SK-N-SH (cell line): ENCODE results near the gene SEPHS2. TPM values are rescaled to one million over a fixed set of nuclear protein-coding genes. Genes with fewer than 3 reads are reported as not detected.

Experiments
- CTCF ChIA-PET: fragments of 300-600, 350-600 bp; formaldehyde crosslinking; extraction: SDS; loops from one replicate; lab custom pipeline; 2021; lab: Yijun Ruan, JAX
- POLR2A ChIA-PET: fragments of 350-600 bp; sonication (Branson Sonifier 250); formaldehyde crosslinking; extraction: SDS; loops from one replicate; lab custom pipeline; 2020; ENCODE audit warnings: antibody characterized with exemption, inconsistent platforms; lab: Yijun Ruan, JAX
- DNase-seq: peaks from one replicate; pipeline ENCODE4 v3.0.0; 2012
- H2AFZ ChIP-seq: fragments of 200-600 bp; sonication (generic); 2 replicates; pipeline ENCODE4 v1.8.1; 2016; ENCODE audit warnings: antibody characterized with exemption, mild to moderate bottlenecking, low read depth
- H3F3A ChIP-seq: fragments of 200-600 bp; sonication (generic); replicated peaks from 2 replicates; pipeline ENCODE3; 2016; ENCODE audit warnings: antibody characterized with exemption, mild to moderate bottlenecking; ENCODE audit not compliant: insufficient read depth
- H3K27ac ChIP-seq, 2 experiments: fragments of 200-500 bp in 1 of 2; fragments of 200-600 bp in 1 of 2; sonication (Bioruptor generic) in 1 of 2; sonication (generic), shearing (Covaris generic) in 1 of 2; 2 replicates each; pipeline versions ENCODE4 v1.5.1 to v1.6.1; 2014 to 2016; ENCODE audit warnings: low read depth in 2 of 2, inconsistent platforms in 1 of 2, low read length in 1 of 2, mild to moderate bottlenecking in 1 of 2, mixed read lengths in 1 of 2
- H3K27me3 ChIP-seq: fragments of 200-600 bp; sonication (generic), shearing (Covaris generic); 2 replicates; pipeline ENCODE4 v1.6.1; 2016; ENCODE audit warnings: mixed run types; ENCODE audit not compliant: insufficient read depth
- H3K36me3 ChIP-seq, 2 experiments: fragments of 200-500 bp in 1 of 2; fragments of 200-600 bp in 1 of 2; sonication (Bioruptor generic) in 1 of 2; sonication (generic) in 1 of 2; replicated peaks in 1 of 2; 2 replicates each; pipeline versions ENCODE3 to v1.5.1; 2014 to 2016; ENCODE audit warnings: low read length in 1 of 2, mild to moderate bottlenecking in 1 of 2; ENCODE audit not compliant: insufficient read depth in 2 of 2, control insufficient read depth in 1 of 2
- H3K4me1 ChIP-seq, 2 experiments: fragments of 200-500 bp in 1 of 2; fragments of 200-600 bp in 1 of 2; sonication (Bioruptor generic) in 1 of 2; sonication (generic), shearing (Covaris generic) in 1 of 2; 2 replicates each; pipeline versions ENCODE4 v1.5.1 to v1.6.1; 2014 to 2016; ENCODE audit warnings: low read depth in 1 of 2, low read length in 1 of 2, mixed run types in 1 of 2; ENCODE audit not compliant: insufficient read depth in 2 of 2, control insufficient read depth in 1 of 2
- H3K4me2 ChIP-seq: fragments of 200-600 bp; sonication (generic), shearing (Covaris generic); 2 replicates; pipeline ENCODE4 v1.6.1; 2017; ENCODE audit warnings: mixed run types
- H3K4me3 ChIP-seq, 2 experiments: fragments of 200-500 bp in 1 of 2; fragments of 200-600 bp in 1 of 2; sonication (Bioruptor generic) in 1 of 2; sonication (generic), shearing (Covaris generic) in 1 of 2; 2 replicates each; pipeline versions ENCODE4 v1.5.1 to v1.8.1; 2014 to 2016; ENCODE audit warnings: low read depth in 2 of 2, inconsistent platforms in 1 of 2, low read length in 1 of 2, mild to moderate bottlenecking in 1 of 2, mixed read lengths in 1 of 2, moderate library complexity in 1 of 2
- H3K79me2 ChIP-seq: fragments of 200-600 bp; sonication (generic); 2 replicates; pipeline ENCODE4 v1.8.1; 2017; ENCODE audit warnings: mild to moderate bottlenecking; ENCODE audit not compliant: insufficient read depth
- H3K9ac ChIP-seq: fragments of 200-600 bp; sonication (generic); 2 replicates; pipeline ENCODE4 v1.6.1; 2017; ENCODE audit warnings: mixed run types
- H3K9me2 ChIP-seq: fragments of 200-600 bp; sonication (generic); 2 replicates; pipeline ENCODE4 v1.6.1; 2017; ENCODE audit warnings: mixed run types
- H3K9me3 ChIP-seq: fragments of 200-600 bp; sonication (generic); 2 replicates; pipeline ENCODE4 v1.6.1; 2017; ENCODE audit warnings: mixed run types, mild to moderate bottlenecking, moderate library complexity
- H4K20me1 ChIP-seq: fragments of 200-600 bp; sonication (generic); 2 replicates; pipeline ENCODE4 v1.6.1; 2017; ENCODE audit warnings: mild to moderate bottlenecking, mixed run types; ENCODE audit not compliant: insufficient read depth
- ELF1 ChIP-seq: IDR thresholded peaks from 2 replicates; pipeline ENCODE4 v1.4.0; 2012
- EZH2phosphoT487 ChIP-seq: fragments of 200-600 bp; sonication (generic); IDR thresholded peaks from 2 replicates; pipeline ENCODE4 v1.6.1; 2017; ENCODE audit warnings: low read depth, mixed run types, mild to moderate bottlenecking, antibody characterized with exemption, moderate library complexity, borderline replicate concordance
- FOSL2 ChIP-seq: IDR thresholded peaks from 2 replicates; pipeline ENCODE4 v1.4.0; 2012; ENCODE audit warnings: low read depth, mild to moderate bottlenecking, moderate library complexity, borderline replicate concordance
- FOXJ3 ChIP-seq: sonication (generic); formaldehyde crosslinking; IDR thresholded peaks from 2 replicates; pipeline ENCODE4 v1.5.1; 2020; ENCODE audit warnings: mild to moderate bottlenecking, missing genetic modification reagents
- FOXM1 ChIP-seq: IDR thresholded peaks from 2 replicates; pipeline ENCODE4 v1.4.0; 2012; ENCODE audit warnings: low read depth, mild to moderate bottlenecking
- JUND ChIP-seq: IDR thresholded peaks from 2 replicates; pipeline ENCODE4 v1.4.0; 2012
- MAX ChIP-seq: IDR thresholded peaks from 2 replicates; pipeline ENCODE4 v1.4.0; 2012; ENCODE audit warnings: low read depth
- NRF1 ChIP-seq: IDR thresholded peaks from 2 replicates; pipeline ENCODE4 v1.6.1; 2012; ENCODE audit warnings: low read depth, mild to moderate bottlenecking, low read length
- REST ChIP-seq: IDR thresholded peaks from 2 replicates; pipeline ENCODE4 v1.6.1; 2012; ENCODE audit warnings: mild to moderate bottlenecking, low read depth, low read length, moderate library complexity
- RXRA ChIP-seq: IDR thresholded peaks from 2 replicates; pipeline ENCODE4 v1.4.0; 2012; ENCODE audit warnings: low read depth, mild to moderate bottlenecking, borderline replicate concordance
- SIN3A ChIP-seq: IDR thresholded peaks from 2 replicates; pipeline ENCODE4 v1.6.1; 2012; ENCODE audit warnings: low read depth, mild to moderate bottlenecking, low read length, moderate library complexity, borderline replicate concordance
- TAF1 ChIP-seq: IDR thresholded peaks from 2 replicates; pipeline ENCODE4 v1.6.1; 2012; ENCODE audit warnings: low read depth, mild to moderate bottlenecking, low read length, moderate library complexity, borderline replicate concordance
- TCF12 ChIP-seq: IDR thresholded peaks from 2 replicates; pipeline ENCODE4 v1.4.0; 2012
- USF1 ChIP-seq: IDR thresholded peaks from 2 replicates; pipeline ENCODE4 v1.4.0; 2012; ENCODE audit warnings: low read depth, borderline replicate concordance
- YY1 ChIP-seq: IDR thresholded peaks from 2 replicates; pipeline ENCODE4 v1.4.0; 2012; ENCODE audit warnings: low read depth, mild to moderate bottlenecking
- WGBS: methylation state at CpG from one replicate; pipeline ENCODE4 v1.1.6; 2017; ENCODE audit warnings: low lambda C conversion rate; 5-methylcytosine and 5-hydroxymethylcytosine counted together
- polyA plus RNA-seq, 3 experiments: library from polyadenylated mRNA; depleted of rRNA; stranded (reverse); fragments of >200 nt; gene quantifications; 2 replicates each; pipeline ENCODE4 v1.2.3, GENCODE V29; 2012

SEPHS2 gene
- polyA plus RNA-seq, 1 of the 3 experiments (the other 2 are of a cell fraction) = 30.8 TPM

- Histone ChIP-seq H3F3A (no peaks in the 10 kb centered on the region), H3K4me3 (no peak overlapping the region), H3K4me2 (no peak overlapping the region), H3K27me3 (no peaks in the 10 kb centered on the region), H3K9me3 (no peaks in the 10 kb centered on the region), H3K27ac (no peak overlapping the region), H3K79me2 (no peaks in the 10 kb centered on the region), H2AFZ (no peak overlapping the region), H4K20me1 (no peaks in the 10 kb centered on the region), H3K9me2 (no peaks in the 10 kb centered on the region), H3K9ac (no peak overlapping the region), H3K36me3 (no peaks in the 10 kb centered on the region), H3K4me1 (peaks cover 0 to 4% of the 10 kb centered on the region in 2 experiments; a peak in 2 of 4 replicates)
- WGBS = 58% methylated on average over 1 of the region's 1 CpG
- ChIA-PET POLR2A (interaction anchor here (0.5 to 1.7 kb wide), 3 partner anchors 68 to 985 kb away, joined by 3 to 5 read pairs (median 4); partner anchors contain the start of genes ZNF688 and ZNF843), CTCF (interaction anchor here (0.6 to 1.3 kb wide), 3 partner anchors 27 to 181 kb away, joined by 3 to 4 read pairs (median 3); partner anchors contain the start of gene DCTPP1)
- no peak for DNase-seq
- no peak for TF ChIP-seq FOXJ3 (CRISPR knock-in tag)
- TF ChIP-seq USF1 = no peak
These were observed 11.6 kb upstream of the SEPHS2 start for GRCh38 chr16:30457256-30457655.

- no peak overlapping the region for H3K9ac ChIP-seq
- no peaks in the 10 kb centered on the region for H3F3A ChIP-seq
- WGBS = 70% methylated on average over 1 of the region's 1 CpG
- H3K9me2 ChIP-seq = no peaks in the 10 kb centered on the region
- no peaks in the 10 kb centered on the region for H4K20me1 ChIP-seq
- H3K9me3 ChIP-seq = no peaks in the 10 kb centered on the region
- H3K27ac ChIP-seq = no peak overlapping the region
- no peaks in the 10 kb centered on the region for H3K79me2 ChIP-seq
- no peak for TF ChIP-seq RXRA
- no peak for TF ChIP-seq TCF12
- no peak for TF ChIP-seq FOSL2
- TF ChIP-seq TAF1 = no peak
- no peak for TF ChIP-seq NRF1
- TF ChIP-seq EZH2phosphoT487 = no peak
- no peak for TF ChIP-seq JUND
- TF ChIP-seq SIN3A = no peak
- TF ChIP-seq USF1 = no peak
- TF ChIP-seq ELF1 = no peak
- TF ChIP-seq FOXJ3 (CRISPR knock-in tag) = no peak
- no peak for TF ChIP-seq MAX
- TF ChIP-seq REST = no peak
- no peak for TF ChIP-seq FOXM1
- no peak for TF ChIP-seq YY1
- TF ChIP-seq, all 33 proteins: peak for 0
- peaks cover 0 to 4% of the 10 kb centered on the region in 2 experiments; a peak in 2 of 4 replicates for H3K4me1 ChIP-seq
- no peak overlapping the region for H3K4me3 ChIP-seq
- no peak for DNase-seq
- CTCF ChIA-PET = no interaction called here
- H3K36me3 ChIP-seq = no peaks in the 10 kb centered on the region
- no peak overlapping the region for H3K4me2 ChIP-seq
- H3K27me3 ChIP-seq = no peaks in the 10 kb centered on the region
- POLR2A ChIA-PET = interaction anchor here (1.7 kb wide), 1 partner anchor 69 kb away, joined by 5 read pairs; no protein-coding TSS in a partner anchor
- no peak overlapping the region for H2AFZ ChIP-seq
These were observed 10.6 kb upstream of the SEPHS2 start for GRCh38 chr16:30456302-30456701.
